Bronchial epithelial cell (primary cell): ENCODE data around the gene KLHL36. TPM values are rescaled to one million over a fixed set of nuclear protein-coding genes. Genes with fewer than 3 reads are reported as not detected.

Experiments
- DNase-seq: peaks from one replicate; pipeline ENCODE4 v3.0.0-alpha.2; 2010; ENCODE audit warnings: low read depth
- FAIRE-seq: peaks from 2 replicates; lab custom pipeline; 2011; peaks lifted over from hg19 to GRCh38; lab: Jason Lieb, UNC
- H3K27me3 ChIP-seq: 2 replicates; pipeline ENCODE4 v1.5.1; 2011; ENCODE audit warnings: low read length; ENCODE audit not compliant: control insufficient read depth, insufficient read depth
- H3K36me3 ChIP-seq: 2 replicates; pipeline ENCODE4 v1.5.1; 2011; ENCODE audit warnings: low read length; ENCODE audit not compliant: control insufficient read depth, insufficient read depth
- H3K4me3 ChIP-seq: 2 replicates; pipeline ENCODE4 v1.5.1; 2011; ENCODE audit warnings: mild to moderate bottlenecking, low read depth, low read length, control low read depth
- total RNA-seq: library from RNA; depleted of rRNA; stranded (reverse); fragments of >200 nt; gene quantifications from 2 replicates; pipeline ENCODE4 v1.2.1, GENCODE V29; 2014
- TF ChIP-seq, protein P1 (sequence below): IDR thresholded peaks from 2 replicates; pipeline ENCODE4 v1.5.1; 2011; ENCODE audit warnings: mild to moderate bottlenecking, moderate library complexity, low read length, control low read depth, inconsistent platforms; ENCODE audit not compliant: insufficient read depth, severe bottlenecking

The KLHL36 gene
- total RNA-seq, 1 donor from 2014 or later: 78.7 TPM

- DNase-seq (no peak), FAIRE-seq (no peak)
- TF ChIP-seq, protein P1, sequence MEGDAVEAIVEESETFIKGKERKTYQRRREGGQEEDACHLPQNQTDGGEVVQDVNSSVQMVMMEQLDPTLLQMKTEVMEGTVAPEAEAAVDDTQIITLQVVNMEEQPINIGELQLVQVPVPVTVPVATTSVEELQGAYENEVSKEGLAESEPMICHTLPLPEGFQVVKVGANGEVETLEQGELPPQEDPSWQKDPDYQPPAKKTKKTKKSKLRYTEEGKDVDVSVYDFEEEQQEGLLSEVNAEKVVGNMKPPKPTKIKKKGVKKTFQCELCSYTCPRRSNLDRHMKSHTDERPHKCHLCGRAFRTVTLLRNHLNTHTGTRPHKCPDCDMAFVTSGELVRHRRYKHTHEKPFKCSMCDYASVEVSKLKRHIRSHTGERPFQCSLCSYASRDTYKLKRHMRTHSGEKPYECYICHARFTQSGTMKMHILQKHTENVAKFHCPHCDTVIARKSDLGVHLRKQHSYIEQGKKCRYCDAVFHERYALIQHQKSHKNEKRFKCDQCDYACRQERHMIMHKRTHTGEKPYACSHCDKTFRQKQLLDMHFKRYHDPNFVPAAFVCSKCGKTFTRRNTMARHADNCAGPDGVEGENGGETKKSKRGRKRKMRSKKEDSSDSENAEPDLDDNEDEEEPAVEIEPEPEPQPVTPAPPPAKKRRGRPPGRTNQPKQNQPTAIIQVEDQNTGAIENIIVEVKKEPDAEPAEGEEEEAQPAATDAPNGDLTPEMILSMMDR: no peak
- no peak overlapping the region for H3K4me3 ChIP-seq
- H3K27me3 ChIP-seq: no peaks in the 10 kb centered on the region
- peaks cover 13% of the 10 kb centered on the region for H3K36me3 ChIP-seq
These were observed 40.0 kb upstream of the KLHL36 start for GRCh38 chr16:84608282-84608681.

DNA sequence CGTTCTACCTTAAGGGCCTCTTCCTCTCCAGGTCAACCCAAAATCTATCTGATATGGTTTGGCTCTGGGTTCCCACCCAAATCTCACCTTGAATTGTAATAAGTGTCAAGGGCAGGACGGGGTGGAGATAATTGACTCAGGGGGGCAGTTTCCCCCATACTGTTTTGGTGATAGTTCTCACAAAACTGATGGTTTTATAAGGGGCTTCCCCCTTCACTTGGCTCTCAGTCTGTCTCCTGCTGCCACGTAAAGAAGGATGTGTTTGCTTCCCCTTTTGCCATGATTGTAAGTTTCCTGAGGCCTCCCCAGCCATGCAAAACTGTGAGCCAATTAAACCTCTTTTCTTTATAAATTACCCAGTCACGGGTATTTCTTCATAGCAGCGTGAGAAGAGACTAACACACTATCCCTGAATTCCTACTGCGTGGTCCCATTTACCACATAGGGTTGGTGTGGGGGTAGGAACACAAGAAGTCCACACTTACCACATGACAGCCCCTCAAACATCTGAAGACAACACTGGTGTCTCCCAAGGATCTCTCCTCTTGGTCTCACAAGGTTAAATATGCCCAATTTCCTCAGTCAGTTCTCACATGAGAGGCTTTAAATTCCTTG is 38.6 kb upstream of the KLHL36 start:
- no peak for DNase-seq
- H3K36me3 ChIP-seq: peaks cover 17% of the 10 kb centered on the region
- no peak for FAIRE-seq

GRCh38 chr16:84610376-84610775 is 37.9 kb upstream of the KLHL36 start:
- TF ChIP-seq, protein P1: no peak
- peaks cover 21% of the 10 kb centered on the region for H3K36me3 ChIP-seq
- FAIRE-seq: no peak

More for the DNA sequence above, 38.6 kb upstream of the KLHL36 start:
- TF ChIP-seq, protein P1: no peak
- Histone ChIP-seq H3K27me3 (no peaks in the 10 kb centered on the region), H3K4me3 (no peak overlapping the region)

GRCh38 chr16:84611041-84611440 is 37.3 kb upstream of the KLHL36 start:
- Histone ChIP-seq H3K27me3 (no peaks in the 10 kb centered on the region), H3K4me3 (no peak overlapping the region), H3K36me3 (peaks cover 20% of the 10 kb centered on the region)
- TF ChIP-seq, protein P1: no peak
- no peak for FAIRE-seq
- no peak for DNase-seq

More at GRCh38 chr16:84610376-84610775, 37.9 kb upstream of the KLHL36 start:
- no peak overlapping the region for H3K4me3 ChIP-seq
- DNase-seq: no peak
- no peaks in the 10 kb centered on the region for H3K27me3 ChIP-seq

- no peak overlapping the region for H3K4me3 ChIP-seq
- FAIRE-seq (no peak), DNase-seq (no peak)
- no peaks in the 10 kb centered on the region for H3K27me3 ChIP-seq
- H3K36me3 ChIP-seq: peaks cover 18% of the 10 kb centered on the region
- TF ChIP-seq, protein P1: no peak
These were observed 35.6 kb upstream of the KLHL36 start for GRCh38 chr16:84612686-84613085.
